ENCODE data around the gene OMP.

DNA sequence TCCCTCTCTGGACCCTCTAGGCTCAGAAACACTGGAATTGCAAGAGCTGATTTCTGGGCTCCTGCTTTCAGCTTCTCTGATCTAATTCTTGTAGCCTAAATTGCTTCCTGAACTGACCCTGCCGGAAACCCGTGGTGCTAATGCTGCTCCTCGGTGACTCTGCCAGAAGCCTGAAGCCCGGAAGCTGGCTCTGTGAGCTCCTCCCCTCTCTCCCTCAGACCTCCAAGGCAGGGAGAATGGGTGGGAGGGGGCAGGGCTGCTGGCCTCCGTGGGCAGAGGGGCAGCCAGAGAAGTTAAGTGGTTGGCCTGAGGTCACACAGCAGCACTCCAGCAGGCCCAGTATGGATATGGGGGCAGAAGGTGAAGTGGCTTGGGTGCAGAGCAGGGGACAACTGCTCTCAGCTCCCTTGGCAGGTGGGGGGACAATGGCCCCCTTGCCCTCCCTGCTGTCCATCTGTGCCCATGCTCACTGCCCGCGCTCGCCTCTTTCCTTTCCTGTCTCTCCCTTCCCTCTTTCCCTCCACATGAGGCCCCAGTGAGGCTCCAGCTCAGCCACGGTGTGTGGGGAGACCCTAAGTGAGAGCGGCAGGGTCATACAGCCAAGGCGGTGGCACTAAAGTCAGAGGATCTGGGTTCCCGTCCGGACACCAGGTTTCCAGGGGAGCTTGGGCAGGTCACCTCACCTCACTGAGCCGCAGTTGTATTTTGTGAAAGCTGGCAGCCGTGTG, 19.6 kb upstream of the OMP start:
- TF ChIP-seq, protein P1, sequence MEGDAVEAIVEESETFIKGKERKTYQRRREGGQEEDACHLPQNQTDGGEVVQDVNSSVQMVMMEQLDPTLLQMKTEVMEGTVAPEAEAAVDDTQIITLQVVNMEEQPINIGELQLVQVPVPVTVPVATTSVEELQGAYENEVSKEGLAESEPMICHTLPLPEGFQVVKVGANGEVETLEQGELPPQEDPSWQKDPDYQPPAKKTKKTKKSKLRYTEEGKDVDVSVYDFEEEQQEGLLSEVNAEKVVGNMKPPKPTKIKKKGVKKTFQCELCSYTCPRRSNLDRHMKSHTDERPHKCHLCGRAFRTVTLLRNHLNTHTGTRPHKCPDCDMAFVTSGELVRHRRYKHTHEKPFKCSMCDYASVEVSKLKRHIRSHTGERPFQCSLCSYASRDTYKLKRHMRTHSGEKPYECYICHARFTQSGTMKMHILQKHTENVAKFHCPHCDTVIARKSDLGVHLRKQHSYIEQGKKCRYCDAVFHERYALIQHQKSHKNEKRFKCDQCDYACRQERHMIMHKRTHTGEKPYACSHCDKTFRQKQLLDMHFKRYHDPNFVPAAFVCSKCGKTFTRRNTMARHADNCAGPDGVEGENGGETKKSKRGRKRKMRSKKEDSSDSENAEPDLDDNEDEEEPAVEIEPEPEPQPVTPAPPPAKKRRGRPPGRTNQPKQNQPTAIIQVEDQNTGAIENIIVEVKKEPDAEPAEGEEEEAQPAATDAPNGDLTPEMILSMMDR (IDR thresholded peaks at IDR 0.05): no peak
- no peak for TF ChIP-seq ZFX (IDR thresholded peaks at IDR 0.05; ENCODE audit: borderline replicate concordance)

All from 22Rv1 (cell line).